Measurements from ENCODE around the gene CD34.

The CD34 gene

DNA sequence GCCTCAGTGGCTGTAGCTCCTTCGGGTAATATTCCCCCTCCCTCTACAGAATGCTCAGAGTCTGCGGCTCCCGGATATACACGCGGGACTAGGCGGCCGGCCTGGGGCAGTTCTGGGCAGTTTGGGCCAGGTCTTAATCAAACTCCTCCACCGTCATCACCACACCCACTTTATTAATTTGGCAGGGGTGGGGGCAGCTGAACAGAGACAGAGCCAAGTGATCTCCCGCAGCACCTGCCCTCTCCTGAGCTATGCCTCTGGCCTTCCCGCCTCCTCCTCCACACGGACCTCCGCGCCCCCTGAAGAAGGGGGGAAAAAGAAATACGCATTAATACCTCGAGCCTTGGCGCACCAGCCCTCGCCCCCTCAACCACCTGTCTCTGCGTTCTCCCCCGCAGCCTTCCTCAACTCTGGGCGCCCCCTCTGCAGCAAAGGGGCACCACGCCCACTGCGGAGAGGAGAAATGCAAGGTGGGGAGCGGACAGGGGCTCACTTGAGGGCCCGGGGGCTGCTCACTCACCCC is 42.6 kb downstream of the CD34 start:
- DNase-seq = peak; percentile 74 to 76
- TF ChIP-seq POLR2A (IDR thresholded peaks at IDR 0.05; ENCODE audit: low read length) (peak; percentile 83), GATA1 (IDR thresholded peaks at IDR 0.05; ENCODE audit: low read depth, low read length) (no peak)

DNA sequence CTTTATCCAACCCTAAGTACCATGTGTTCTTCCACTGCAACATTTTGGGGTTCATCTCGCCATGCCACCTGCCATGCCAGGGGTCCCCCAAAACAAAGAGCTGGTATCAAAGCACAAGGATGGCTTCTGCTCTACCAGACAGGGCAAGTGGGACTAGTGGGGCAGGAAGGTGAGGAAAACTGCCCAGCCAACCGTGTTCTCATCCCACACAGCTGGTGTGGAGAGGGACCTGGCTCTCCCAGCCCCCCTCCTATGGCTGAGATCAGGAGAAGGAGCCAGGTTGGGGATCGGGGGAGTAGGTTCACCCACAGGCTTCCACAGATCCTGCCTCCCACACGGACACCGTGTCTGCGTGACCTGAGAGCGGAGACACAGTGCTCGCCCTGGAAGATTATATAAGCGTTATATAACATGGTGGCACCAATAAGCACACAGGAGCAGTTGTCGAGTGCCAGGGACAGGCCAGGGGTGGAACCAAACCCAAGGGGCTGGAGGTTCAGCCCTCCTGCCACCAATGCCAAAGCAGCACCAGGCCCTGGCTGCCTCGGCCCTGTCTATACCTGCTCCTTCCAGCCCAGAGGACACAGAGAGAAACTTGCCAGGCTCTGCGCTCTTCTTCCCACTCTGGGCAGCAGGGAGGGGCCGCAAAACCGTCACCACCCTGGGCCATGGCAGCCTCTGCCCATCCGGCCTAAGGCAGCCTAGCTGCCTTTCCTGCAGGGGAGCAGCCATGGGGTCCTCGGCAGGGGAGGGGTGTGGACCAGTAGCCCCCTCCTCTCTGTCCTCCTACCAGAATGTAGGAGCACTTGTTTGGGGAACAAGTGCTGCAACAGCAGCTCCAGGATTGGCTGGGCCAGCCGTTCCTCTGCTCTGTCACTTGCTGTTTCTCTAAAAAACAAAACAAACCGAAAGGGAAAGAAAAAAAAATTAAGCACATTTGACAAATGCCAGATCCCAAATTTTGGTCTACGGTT is 43.5 kb downstream of the CD34 start:
- peak; percentile 41 to 59 for DNase-seq
- TF ChIP-seq POLR2A (IDR thresholded peaks at IDR 0.05; ENCODE audit: low read length) (no peak), GATA1 (IDR thresholded peaks at IDR 0.05; ENCODE audit: low read depth, low read length) (no peak)

DNA sequence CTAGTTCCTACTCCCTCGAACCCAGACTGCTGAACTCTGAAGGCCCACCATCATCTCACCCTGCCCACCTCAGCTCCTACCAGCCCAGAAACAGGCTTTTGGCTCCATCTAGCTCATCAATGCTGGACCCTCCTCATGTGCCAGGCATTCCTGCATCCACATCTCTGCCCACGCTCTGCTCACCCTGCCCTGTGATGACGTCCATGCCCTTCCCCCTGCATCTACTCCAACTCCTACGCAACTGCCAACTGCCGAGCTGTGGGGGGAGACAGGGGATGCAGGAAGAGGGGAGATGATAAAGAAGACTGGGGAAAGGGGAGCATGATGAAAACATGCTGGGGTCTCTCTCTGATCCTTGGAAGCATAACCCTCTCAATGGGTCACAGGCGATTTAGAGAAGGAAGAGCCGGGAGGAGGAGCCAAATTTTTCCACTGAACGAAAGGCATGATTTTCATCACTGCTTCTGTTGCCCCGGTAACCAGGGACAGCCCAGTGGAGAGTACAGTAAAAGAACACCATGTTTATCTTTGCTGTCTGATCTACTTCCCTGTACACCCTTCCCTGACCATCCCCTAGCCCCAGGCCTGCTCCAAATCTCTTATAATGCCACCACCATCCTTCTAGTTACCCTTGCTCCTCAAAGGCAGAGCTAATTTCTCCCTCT is 44.3 kb downstream of the CD34 start:
- DNase-seq = peak; percentile 42 to 49
- no peak for TF ChIP-seq GATA1 (IDR thresholded peaks at IDR 0.05; ENCODE audit: low read depth, low read length)
- no peak for TF ChIP-seq POLR2A (IDR thresholded peaks at IDR 0.05; ENCODE audit: low read length)

DNA sequence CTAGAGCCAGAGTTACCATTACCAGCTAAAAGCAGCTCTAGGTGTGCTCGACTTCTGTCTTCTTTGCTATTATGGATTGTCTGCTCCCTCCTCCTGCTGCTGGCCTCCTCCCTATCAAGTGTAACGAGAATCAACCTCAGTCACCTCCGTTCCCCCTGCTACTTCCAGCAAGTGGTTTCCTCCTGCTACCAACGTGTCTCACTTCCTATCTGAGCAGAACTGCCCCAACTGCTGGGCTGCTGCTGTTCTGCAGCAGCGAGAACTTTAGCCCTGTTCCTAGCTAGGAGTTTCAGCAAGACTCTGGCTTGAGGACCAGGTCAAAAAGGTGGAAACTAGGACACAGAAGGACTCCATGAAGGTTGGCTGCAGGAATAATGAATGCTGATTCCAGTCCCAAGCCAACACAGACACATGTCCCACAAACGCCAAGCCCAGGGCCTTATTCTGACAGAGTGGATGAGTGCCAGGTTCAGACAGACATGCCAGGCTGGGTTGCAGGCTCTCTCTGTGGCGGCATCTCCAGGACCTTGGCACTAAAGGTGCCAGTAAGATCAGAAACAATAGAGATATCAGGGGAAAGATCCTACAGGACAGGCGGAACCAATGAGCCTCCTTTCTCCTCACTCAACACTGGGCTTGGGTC is 46.9 kb downstream of the CD34 start:
- TF ChIP-seq POLR2A (IDR thresholded peaks at IDR 0.05; ENCODE audit: low read length) (peak; percentile 17), GATA1 (IDR thresholded peaks at IDR 0.05; ENCODE audit: low read depth, low read length) (no peak)
- peak in 1 of 2 experiments; percentile 34 for DNase-seq

DNA sequence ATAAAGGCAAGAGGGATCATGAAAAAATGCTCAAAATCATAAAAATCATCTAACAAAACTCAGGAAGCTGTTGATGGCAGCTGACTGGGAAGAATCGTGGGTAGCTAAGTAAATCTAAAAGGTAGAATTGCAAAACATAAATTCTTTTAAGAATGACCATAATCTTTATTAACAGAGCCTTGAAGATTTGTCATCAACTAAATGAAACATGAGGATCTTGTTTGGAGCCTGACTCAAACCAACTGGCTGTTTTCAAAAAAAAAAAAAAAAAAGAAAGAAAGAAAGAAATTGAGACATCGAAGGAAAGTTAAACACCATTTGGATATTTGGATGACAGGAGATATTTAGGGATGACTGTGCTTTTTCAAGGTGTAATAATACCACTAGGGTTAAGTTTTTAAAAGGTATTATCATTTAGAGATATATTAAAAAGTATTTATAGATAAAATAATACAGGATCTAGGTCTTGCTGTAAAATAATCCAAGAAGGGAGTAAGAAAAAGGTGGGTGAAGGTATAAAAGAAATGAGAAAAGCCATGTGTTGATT is 48.6 kb downstream of the CD34 start:
- DNase-seq = no peak
- TF ChIP-seq GATA1 (IDR thresholded peaks at IDR 0.05; ENCODE audit: low read depth, low read length) (no peak), POLR2A (IDR thresholded peaks at IDR 0.05; ENCODE audit: low read length) (peak; percentile 9)

DNA sequence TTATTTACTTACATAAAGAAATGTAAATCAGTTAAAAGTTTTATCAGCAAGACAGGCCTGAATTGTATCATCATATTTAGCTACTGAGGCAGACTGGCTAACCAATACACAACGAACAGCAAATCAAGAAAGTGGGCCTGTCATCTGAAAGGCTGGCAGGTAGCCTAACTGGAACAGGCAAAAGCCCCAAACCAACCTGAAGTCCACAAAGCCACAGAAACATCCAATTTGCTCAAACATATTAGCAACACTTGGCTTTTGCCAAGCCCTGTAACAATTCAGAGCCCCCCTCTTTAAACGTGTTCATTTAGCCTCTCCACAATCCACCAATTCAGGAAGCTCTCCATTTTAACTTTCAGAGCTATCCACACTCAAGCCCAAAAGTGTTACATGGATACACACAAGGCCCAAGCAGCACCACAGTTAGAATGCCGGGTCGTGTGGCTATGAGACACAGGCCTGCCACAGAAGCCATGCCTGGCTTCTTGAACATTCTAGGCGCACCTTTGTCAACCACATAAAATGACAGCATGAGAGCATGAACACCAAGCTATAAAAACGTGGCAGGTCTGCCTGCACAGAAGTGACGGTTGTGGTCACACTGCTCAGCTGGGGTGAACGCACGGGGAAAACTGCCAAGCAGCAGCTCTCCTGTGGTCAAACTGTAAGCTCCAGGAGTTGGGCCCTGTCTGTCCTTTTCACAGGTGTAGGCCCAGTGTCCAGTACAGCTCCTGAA is 49.3 kb downstream of the CD34 start:
- DNase-seq = no peak

DNA sequence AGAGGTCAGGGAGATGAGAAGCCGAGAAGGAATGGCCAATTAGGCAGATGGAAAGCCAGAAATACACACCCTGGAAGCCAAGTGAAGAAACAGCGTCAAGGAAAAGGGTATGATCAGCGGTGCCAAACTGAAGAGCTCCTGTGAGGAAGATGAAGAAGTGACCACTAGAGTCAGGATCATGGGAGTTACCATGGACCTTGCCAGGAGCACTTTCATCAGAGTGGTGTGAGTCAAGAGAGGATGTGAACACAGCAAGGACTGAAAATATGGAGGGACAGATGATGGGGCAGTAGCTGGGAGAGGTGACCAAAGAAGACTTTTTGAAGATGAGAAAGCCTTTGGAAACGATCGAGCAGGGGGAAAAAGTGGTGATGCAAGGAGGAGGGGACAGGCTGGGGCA is 50.4 kb downstream of the CD34 start:
- TF ChIP-seq POLR2A (IDR thresholded peaks at IDR 0.05; ENCODE audit: low read length) = no peak
- TF ChIP-seq GATA1 (IDR thresholded peaks at IDR 0.05; ENCODE audit: low read depth, low read length) = no peak
- no peak for DNase-seq

More for the DNA sequence above, 49.3 kb downstream of the CD34 start:
- TF ChIP-seq POLR2A (IDR thresholded peaks at IDR 0.05; ENCODE audit: low read length) = no peak
- no peak for TF ChIP-seq GATA1 (IDR thresholded peaks at IDR 0.05; ENCODE audit: low read depth, low read length)

DNA sequence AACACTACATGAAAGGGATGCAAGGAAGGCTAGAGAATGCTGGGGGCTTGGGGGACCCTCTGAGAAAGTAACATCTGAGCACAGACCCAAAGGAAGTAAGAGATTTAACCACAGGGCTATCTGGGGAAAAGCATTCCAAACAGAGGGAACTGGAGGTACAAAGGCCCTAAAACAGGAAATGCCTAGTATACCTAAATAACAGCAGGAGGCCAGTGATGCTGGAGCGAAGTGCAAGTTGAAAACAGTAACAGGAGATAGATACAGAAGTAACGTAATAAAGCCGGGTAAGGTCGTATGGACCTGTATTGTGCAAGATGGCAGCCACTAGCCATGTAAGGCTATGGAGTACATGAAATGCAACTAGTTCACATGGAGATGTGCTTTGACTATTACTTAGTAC is 52.1 kb downstream of the CD34 start:
- no peak for TF ChIP-seq GATA1 (IDR thresholded peaks at IDR 0.05; ENCODE audit: low read depth, low read length)
- no peak for TF ChIP-seq POLR2A (IDR thresholded peaks at IDR 0.05; ENCODE audit: low read length)

DNA sequence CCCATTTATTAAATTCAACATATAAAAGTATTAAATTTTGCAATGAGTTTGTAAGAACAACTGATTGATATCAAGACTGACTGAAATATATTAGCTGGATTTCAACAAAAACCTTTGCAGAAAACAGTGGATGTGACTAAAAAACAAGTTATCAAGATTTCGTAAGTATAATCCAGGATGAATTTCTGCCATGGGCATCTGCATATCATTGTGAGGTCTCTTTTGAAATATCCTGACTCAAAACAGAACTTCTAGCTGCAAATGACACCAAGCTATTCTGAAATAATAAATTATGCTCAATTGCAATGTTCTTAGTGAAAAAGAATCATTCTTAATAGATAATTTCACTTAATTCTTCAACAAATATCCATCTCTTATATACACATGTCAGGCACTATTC is 52.6 kb downstream of the CD34 start:
- DNase-seq = no peak
- no peak for TF ChIP-seq POLR2A (IDR thresholded peaks at IDR 0.05; ENCODE audit: low read length)
- no peak for TF ChIP-seq GATA1 (IDR thresholded peaks at IDR 0.05; ENCODE audit: low read depth, low read length)

More for the DNA sequence above, 52.1 kb downstream of the CD34 start:
- DNase-seq = no peak

DNA sequence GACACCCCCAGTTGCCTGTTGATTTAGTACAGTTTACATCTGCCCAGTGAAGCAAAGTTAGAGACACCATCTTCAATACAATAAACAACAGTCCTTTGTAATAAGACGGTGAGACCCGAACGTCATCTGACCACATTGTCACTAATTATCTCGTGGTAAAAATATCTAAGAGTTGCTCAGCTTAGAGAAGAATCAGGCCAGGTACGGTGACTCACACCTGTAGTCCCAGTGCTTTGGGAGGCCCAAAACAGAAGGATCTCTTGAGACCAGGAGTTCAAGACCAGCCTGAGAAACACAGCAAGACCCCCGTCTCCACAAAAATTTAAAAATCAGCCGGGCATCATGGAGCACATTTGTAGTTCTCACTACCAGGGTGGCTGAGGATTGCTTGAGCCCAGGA is 53.5 kb downstream of the CD34 start:
- DNase-seq = no peak

DNA sequence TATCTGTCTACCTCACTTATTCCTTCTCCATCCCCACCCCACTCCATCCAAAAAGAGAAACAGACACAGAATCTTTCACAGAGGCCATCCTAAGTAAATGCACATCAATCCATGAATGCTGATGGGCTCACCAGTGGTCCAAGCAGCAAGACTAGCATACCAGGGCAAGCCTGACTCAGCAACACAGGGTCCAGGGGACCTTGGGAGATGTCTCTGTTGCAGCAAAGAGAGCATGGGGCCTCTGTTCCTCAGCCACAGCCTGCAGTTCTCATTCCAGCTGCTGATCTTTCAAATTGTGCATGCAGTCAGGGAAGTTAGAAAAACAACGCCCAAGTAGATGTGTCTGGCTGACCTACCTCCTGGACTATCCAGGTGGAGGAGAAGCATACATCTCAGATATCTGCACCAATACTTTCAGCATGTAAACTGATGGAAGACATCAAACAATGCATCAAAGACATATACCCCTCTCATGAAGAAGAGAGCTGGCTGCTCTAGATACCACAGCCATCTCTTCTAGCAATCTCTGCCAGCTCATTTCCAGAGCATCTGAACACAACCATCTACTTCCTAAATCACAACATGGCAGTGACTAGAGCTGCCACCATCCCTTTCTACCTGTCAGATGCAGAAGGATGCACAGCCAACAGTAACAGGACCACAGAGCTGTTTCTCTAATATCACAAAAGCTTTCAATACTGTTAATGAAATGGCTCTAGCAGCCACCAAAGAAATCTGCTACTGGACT is 54.5 kb downstream of the CD34 start:
- no peak for DNase-seq

More for the DNA sequence above, 53.5 kb downstream of the CD34 start:
- TF ChIP-seq GATA1 (IDR thresholded peaks at IDR 0.05; ENCODE audit: low read depth, low read length) (no peak), POLR2A (IDR thresholded peaks at IDR 0.05; ENCODE audit: low read length) (no peak)

DNA sequence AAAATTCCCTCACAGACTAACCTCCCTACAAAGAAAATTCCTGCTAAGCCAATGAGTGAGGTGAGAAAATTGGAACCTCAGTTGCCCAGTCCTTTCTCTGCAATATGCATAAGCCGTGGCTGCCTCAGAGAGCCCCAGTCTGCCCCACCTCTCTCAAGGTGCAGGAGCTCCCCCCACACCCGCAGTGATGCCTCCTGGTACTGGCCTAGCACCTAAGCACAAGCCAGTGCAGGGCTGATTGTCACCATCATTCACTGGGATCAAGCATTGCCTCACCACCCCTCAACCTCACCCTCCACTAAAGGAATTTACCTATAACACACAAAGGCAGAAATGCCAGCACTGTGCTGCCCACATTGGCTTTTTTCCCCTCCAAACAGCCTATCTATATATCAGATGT is 56.9 kb downstream of the CD34 start:
- TF ChIP-seq POLR2A (IDR thresholded peaks at IDR 0.05; ENCODE audit: low read length) = peak; percentile 30
- TF ChIP-seq GATA1 (IDR thresholded peaks at IDR 0.05; ENCODE audit: low read depth, low read length) = no peak
- DNase-seq = no peak

More for the DNA sequence above, 54.5 kb downstream of the CD34 start:
- no peak for TF ChIP-seq GATA1 (IDR thresholded peaks at IDR 0.05; ENCODE audit: low read depth, low read length)
- TF ChIP-seq POLR2A (IDR thresholded peaks at IDR 0.05; ENCODE audit: low read length) = no peak
